HG03565 (cell line): ENCODE data around the gene STRN.
"Not testable (repeated sequence)": the region's sequence is repeated elsewhere in the genome, so short reads cannot be mapped to it uniquely, and the experiment has no call there.

Source experiments
- ATAC-seq: cut with Tn5 transposase; IDR thresholded peaks from one replicate; pipeline ENCODE4 v1.9.1; 2021; ENCODE audit warnings: mild to moderate bottlenecking, moderate library complexity; ENCODE audit not compliant: unreplicated experiment

The STRN gene

GRCh38 chr2:36912695-36913094, 53.6 kb downstream of the STRN start:
- ATAC-seq, result no peak

- no peak for ATAC-seq
These were observed 55.3 kb downstream of the STRN start for GRCh38 chr2:36911012-36911411.

DNA sequence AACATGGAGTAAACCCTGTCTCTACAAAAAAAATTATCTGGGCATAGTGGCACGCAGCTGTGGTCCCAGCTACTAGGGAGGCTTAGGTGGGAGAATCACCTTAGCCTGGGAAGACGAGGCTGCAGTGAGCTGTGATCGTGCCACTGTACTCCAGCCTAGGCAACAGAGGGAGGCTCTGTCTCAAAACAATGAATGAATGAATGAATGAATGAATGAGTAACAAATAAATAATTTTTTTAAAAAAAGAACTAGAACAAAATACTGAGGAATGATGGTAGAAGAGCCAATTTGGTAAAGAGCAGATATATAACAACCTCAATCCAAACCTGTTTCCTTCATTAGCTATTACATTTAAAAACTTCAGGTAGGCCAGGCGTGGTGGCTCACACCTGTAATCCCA, 60.1 kb downstream of the STRN start:
- ATAC-seq, result no peak

GRCh38 chr2:36904636-36905035, 61.7 kb downstream of the STRN start:
- ATAC-seq, result no peak

GRCh38 chr2:36902385-36903120, 63.8 kb downstream of the STRN start:
- no peak for ATAC-seq

GRCh38 chr2:36892805-36893204, 73.5 kb downstream of the STRN start:
- no peak for ATAC-seq

- ATAC-seq, result no peak
These were observed 76.5 kb downstream of the STRN start for GRCh38 chr2:36889795-36890194.

DNA sequence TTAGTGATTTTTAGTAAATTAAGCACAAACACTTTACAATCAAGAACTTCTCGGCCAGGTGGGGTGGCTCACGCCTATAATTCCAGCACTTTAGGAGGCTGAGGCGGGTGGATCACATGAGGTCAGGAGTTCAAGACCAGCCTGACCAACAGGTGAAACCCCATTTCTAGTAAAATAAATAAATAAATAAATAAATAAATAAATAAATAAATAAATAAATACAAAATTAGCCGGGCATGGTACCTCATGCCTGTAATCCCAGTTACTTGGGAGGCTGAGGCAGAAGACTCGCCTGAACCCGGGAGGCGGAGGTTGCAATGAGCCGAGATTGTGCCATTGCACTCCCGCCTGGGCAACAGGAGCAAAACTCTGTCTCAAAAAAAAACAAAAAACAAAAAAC, 79.2 kb downstream of the STRN start:
- not testable (repeated sequence) for ATAC-seq

DNA sequence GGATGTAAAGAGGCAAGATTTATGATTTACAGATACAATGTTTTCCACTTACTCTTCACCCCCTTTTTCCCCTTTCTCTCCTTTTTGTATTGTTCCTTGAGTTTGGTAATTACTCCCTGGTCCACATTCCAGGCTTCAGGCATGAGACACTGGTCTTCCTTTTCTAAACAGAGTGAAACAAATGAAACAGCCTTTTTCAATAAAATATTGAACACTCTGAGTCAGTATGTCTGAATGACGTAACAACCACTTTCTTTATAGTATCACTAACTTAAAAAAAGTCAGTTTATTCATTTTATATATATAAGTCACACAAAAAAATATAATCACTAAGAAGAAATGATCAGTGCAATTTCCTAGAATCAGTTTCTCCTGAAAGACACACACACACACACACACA, 79.7 kb downstream of the STRN start:
- no peak for ATAC-seq

DNA sequence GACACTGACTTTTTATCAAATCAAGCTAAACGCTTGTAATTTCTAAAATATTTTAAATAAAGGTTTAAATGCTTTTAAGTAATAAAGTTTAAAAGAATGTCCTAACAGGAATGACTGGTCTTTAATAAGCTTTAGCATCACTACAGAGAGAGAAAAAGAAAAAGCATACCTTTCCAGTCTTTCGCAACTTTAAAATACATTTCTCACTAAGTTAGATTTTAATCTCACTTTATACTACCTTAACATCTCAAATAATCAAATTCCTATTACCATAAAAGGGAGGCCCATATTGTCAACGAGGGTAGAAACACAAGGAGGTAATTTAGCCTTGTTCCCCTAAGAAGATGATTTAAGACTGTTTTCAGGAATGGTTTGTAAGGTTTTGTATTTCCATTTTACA, 80.7 kb downstream of the STRN start:
- ATAC-seq, result no peak

GRCh38 chr2:36882532-36882931, 83.8 kb downstream of the STRN start:
- no peak for ATAC-seq

- no peak for ATAC-seq
These were observed 84.5 kb downstream of the STRN start for GRCh38 chr2:36881816-36882215.

DNA sequence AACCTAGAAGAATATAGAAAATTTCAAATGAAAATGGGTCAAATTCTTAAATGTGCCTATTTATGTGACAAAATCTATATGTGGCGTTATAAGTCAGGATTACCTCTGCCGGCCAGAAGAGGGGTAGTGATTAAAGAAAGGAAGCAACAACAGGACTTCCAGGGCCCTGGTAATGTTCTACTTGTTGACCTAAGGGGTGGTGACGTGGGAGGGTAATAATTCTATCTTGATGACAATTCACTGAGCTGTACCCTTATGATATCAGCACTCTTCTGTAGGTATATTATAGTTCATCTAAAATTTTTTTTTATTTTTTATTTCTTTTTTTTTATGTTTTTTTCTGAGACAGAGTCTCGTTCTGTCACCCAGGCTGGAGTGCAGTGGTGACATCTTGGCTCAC, 87.9 kb downstream of the STRN start:
- ATAC-seq, result no peak

DNA sequence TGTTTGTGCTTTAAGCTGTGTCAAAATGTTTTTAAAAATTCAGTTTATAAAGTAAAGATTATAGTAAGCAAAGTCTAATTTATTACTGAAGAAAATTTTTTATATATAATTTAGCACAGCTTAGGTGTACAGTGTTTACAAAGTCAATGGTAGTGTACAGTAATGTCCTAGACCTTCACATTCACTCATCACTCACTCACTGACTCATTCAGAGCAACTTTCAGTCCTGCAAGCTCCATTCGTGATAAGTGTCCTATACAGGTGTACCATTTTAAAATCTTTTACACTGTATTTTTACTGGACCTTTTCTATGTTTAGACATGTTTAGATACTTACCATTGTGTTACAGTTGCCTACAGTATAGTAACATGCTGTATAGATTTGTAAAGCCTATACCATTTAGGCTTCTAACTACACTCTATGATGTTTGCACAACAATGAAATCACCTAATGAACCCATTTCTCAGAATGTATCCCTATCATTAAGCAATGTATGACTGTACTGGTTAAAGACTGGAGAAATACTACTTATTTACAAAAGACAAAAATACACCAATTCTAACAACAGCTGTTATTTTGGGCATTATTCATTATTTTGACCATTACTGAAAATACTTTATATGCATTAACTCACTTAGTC, 95.1 kb downstream of the STRN start:
- ATAC-seq, result no peak

GRCh38 chr2:36869606-36870005, 96.7 kb downstream of the STRN start:
- no peak for ATAC-seq

- no peak for ATAC-seq
These were observed 104.4 kb downstream of the STRN start for GRCh38 chr2:36861896-36862295.

- no peak for ATAC-seq
These were observed 107.0 kb downstream of the STRN start for GRCh38 chr2:36859366-36859792.

- peak; percentile 50 for ATAC-seq
These were observed 107.6 kb downstream of the STRN start for GRCh38 chr2:36858551-36859365.

DNA sequence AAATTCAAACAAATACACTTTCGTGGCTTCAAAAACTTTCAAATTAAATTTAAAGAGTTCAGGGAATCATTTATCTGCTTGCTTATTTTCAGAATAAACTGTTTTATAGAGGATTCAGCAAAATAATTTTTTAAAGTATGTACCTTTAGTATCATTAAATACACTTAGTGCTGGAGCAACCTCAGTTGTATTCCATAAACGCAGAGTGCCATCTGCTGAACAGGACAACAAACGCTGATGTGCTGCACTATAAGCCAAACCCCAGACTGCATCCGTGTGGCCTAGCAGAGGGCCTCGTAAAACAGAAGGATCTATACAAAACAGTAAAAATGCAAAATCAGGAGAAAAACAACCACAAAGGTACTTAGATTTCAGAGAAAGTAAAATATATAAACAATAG, 108.6 kb downstream of the STRN start:
- ATAC-seq, result no peak

GRCh38 chr2:36855429-36855828, 110.9 kb downstream of the STRN start:
- no peak for ATAC-seq

DNA sequence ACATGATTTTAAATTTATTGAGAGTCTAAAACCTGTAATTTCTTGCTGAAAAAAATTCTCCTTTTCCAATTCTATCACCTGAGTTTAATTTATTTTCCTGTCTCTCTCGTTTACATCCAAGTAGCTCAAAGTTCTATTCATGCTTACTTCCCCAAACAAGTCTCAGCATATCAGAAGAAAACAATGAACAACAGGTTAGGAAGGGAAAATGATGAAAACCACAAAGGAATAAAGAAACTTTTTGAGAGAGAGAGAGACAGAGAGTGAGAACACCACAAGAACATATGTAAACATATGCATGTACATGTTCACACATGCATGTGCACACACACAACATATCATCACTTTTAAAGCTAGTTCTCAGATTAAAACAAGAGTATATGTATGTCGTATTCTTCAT, 112.1 kb downstream of the STRN start:
- ATAC-seq, result no peak

DNA sequence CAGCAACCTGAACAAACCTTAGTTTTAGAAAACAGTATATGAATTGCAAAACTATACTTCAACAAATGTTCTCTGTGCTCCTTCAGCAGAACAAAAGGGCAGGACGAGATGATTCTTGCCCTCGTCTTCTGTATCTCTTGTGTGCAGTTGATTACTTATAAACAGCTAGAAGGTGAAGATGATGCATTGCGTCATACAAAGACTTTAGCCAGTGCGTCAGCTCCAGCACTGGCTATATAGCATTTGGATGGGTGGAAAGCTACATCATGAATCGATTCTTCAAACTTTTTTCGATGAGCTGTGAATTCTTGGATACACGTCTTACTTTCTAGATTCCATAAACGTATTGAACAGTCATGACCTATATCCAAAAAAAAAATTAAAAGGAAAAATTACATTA, 117.1 kb downstream of the STRN start:
- no peak for ATAC-seq
